HG02885 (cell line): ENCODE measurements around the gene CHMP3.
A peak's percentile ranks its signal among the peaks of the same experiment; 100 is the strongest.
"Not testable (repeated sequence)": the region's sequence is repeated elsewhere in the genome, so short reads cannot be mapped to it uniquely, and the experiment has no call there.

Experiments
- ATAC-seq: cut with Tn5 transposase; IDR thresholded peaks from one replicate; pipeline ENCODE4 v1.9.1; 2021; ENCODE audit warnings: mild to moderate bottlenecking; ENCODE audit not compliant: unreplicated experiment, poor library complexity

CHMP3 gene

DNA sequence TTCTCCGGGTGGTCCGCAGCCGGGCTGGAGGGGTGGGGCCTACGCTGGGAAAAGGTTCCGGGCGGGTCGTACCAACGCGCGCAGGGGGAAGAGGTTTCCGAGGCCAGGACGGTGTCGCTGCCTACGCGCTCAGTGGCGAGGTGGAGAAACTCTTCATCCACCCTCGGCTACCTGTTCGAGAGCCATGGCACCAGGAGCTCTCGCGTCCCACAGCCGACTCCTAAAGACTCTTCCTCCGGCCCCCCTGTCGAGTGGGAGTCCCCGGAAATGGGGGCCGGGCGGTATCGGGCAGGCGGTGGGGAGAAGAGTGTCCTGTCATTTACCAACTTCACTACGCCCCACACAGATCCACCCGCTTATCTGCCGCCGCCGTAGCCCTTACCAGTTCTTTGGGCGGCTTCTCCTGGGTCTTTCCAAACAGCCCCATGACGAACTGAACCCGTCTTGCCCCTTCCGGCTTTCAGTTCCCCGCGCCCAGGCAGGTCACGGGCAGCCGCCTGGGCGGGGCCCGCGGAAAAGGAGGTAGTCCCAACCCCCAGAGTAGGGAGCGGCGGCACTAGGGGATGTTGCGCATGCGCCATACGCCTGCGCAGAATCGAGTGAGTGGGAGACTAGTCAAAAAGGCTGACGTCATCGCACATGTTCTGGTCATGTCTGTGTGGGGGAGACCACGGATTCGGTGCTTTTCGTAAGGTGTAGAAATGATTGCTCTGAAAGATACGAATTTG, at the start of gene CHMP3:
CHMP3 (minus strand) TSS at position 522 of the 728 bp plus-strand sequence; CDS start at position 427, 95 bp downstream.
- ATAC-seq: peak; percentile 91

DNA sequence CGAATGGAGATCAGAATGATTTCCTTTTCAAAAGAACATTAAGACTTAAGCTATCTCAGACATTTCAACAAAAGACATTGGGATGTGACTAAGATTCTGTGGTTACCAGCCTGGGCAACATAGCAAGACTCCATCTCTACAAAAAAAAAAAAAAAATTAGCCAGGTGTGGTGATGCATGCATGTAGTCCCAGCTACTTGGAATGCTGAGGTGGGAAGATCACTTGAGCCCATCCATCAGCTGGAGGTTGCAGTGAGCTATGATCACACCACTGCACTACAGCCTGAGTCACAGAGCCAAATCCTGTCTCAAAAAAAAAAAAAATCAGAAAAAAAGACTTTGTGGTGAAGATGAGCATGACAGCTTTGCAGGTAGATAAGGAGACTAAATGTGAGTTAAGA, 47.6 kb upstream of the CHMP3 start:
- no peak for ATAC-seq

GRCh38 chr2:86608832-86609410, 45.7 kb upstream of the CHMP3 start:
- no peak for ATAC-seq

DNA sequence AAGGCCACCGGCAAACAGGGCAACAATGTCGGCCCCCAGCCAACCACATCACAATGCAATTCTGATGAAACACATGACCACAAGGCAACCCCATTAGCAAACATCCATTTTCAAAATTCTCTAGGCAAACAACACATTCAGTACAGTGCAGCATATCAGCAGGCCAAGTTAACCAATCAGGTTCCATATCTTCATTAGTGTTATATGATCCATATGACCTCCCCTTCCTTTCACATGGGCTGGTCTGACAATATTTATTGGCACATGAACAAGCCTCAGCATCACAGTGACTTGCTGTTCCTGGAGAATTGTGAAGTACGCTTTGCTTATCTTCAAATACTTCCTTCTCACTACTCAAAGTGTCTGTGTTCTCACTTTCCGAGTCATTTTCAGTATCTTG, 40.7 kb upstream of the CHMP3 start:
- ATAC-seq: no peak

GRCh38 chr2:86598966-86599365, 35.7 kb upstream of the CHMP3 start:
- ATAC-seq: no peak

DNA sequence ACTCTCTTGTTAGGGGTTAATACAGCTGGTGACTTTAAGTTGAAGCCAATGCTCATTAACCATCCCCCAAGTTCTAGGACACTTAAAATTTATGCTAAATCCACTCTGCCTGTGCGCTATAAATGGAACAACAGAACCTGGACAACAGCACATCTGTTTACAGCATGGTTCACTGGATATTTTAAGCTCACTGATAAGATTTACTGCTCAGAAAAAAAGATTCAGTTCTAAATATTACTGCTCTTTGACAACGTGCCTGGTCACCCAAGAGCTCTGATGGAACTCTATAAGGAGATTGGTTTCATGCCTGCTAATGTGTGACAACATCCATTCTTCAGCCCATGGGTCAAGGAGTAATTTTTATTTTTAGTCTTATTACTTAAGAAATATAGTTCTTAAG, 32.9 kb upstream of the CHMP3 start:
- no peak for ATAC-seq

- ATAC-seq: no peak
Observed at GRCh38 chr2:86593266-86593665, 30.0 kb upstream of the CHMP3 start.

- no peak for ATAC-seq
Observed at GRCh38 chr2:86592547-86593230, 29.4 kb upstream of the CHMP3 start.

DNA sequence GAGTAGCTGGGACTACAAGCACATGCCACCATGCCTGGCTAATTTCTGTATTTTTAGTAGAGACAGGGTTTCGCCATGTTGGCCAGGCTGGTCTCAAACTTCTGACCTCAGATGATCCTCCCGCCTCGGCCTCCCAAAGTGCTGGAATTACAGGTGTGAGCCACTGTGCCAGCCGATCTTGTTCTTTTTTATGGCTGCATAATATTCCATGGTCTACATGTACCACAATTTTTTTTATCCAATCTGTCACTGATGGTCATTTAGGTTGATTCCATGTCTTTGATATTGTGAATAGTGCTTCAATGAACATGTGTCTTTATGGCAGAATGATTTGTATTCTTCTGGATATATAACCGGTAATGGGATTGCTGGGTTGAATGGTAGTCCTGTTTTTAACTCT, 26.5 kb upstream of the CHMP3 start:
- ATAC-seq: not testable (repeated sequence)

GRCh38 chr2:86584151-86584913, 21.1 kb upstream of the CHMP3 start:
- peak; percentile 72 for ATAC-seq

DNA sequence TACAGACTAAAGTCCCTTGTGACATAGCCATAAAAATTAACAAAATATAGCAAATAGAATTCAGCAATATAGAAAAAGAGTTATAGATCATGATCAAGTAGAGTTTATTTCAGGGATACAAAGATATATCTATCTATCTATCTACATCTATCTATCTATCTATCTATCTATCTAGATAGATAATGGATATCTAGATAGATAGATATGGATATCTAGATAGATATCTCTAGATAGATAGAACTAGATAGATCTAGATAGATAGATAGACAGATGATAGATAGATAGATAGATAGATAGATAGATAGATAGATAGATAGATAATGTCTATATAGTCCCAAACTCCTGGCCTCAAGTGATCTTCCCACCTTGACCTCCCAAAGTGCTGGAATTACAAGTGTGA, 17.3 kb upstream of the CHMP3 start:
- ATAC-seq: no peak

DNA sequence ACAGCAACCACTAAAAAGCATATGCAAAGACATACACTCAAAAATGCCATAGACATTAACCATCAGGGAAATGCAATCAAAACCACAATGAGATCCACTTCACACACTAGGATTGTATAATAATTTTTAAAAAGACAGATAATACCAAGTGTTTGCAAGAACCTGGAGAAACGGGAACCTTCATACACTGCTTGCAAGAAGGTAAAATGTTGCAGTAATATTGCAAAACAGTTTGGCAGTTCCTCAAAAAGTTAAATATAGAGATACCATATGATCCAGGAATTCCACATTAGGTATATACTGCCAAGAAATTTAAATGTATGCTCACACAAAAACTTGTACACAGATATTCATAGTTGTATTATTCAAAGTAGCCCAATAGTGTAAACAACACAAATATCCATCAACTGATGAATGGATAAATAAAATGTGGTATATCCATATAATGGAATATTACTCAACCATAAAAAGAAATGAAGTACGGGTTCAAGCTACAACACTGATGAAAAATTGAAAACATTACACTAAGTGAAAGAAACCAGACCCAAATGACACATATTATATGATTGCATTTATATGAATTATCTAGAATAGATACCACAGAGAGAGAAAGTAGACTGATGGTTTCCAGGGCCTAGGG, 14.7 kb upstream of the CHMP3 start:
- ATAC-seq: no peak

DNA sequence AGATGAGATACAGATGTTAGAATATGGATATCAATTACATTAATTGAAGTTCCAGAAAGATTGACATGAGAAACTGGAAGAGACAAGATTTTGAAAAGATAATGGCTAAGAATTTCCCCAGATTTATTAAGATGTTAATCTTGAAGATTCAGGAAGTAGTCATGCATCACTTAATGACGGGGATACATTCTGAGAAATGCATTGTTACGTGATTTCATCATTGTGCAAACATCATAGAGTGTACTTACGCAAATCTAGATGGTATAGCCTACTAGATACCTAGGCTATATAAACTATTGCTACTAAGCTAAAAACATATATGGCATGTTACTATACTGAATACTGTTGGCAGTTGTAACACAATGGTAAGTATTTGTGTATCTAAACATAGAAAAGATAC, 6.8 kb upstream of the CHMP3 start:
- ATAC-seq: no peak

GRCh38 chr2:86566821-86567190, 3.6 kb upstream of the CHMP3 start:
- no peak for ATAC-seq

GRCh38 chr2:86566158-86566820, 3.0 kb upstream of the CHMP3 start:
- ATAC-seq: no peak

DNA sequence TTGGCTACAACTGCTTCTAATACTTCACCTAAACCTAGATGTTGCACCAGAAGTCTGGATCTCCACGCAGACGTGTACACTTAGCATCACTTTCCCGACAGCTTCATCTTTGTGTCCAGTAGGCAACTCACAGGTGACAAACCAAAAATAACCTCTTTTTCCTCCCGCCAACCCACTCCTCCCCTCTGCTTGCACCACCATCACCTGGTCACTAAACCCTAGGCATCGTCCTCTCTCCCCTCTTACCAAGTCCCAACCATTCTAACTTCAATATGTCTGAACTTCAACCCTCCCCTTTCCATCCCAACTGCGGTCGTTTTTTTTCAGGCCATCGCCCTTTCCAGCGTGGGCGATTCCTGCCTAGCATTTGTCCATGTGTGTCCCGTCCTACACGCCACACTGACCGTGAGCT, 413 bp upstream of the CHMP3 start:
- ATAC-seq: no peak

- no peak for ATAC-seq
Observed at GRCh38 chr2:86562485-86562921, 740 bp downstream of the CHMP3 start.

- no peak for ATAC-seq
Observed at GRCh38 chr2:86557836-86558235, 5.4 kb downstream of the CHMP3 start.

GRCh38 chr2:86556508-86556907, 6.7 kb downstream of the CHMP3 start:
- ATAC-seq: no peak

DNA sequence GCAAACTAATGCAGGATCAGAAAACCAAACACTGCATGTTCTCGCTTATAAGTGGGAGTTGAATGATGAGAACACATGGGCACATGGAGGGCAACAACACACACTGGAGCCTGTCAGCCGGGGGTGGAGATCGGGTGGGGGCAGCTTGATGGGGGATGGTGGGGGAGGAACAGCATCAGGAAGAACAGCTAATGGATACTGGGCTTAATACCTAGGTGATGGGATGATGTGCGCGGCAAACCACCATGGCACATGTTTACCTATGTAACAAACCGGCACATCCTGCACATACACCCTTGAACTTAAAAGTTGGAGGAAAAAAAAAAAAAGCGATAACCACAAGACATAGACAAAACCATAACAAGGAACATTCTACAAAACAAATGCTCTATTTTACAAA, 10.4 kb downstream of the CHMP3 start:
- ATAC-seq: no peak
